Astrocyte of the cerebellum (primary cell): ENCODE measurements around the gene TNKS1BP1.
A peak's percentile ranks its signal among the peaks of the same experiment; 100 is the strongest.
"Not testable (repeated sequence)": the region's sequence is repeated elsewhere in the genome, so short reads cannot be mapped to it uniquely, and the experiment has no call there.

Source experiments
- DNase-seq: peaks from one replicate; pipeline ENCODE4 v3.0.0-alpha.2; 2011; ENCODE audit warnings: low read depth
- H3K4me3 ChIP-seq: 2 replicates; pipeline ENCODE4 v1.5.1; 2011; ENCODE audit warnings: mild to moderate bottlenecking, low read depth, low read length, moderate library complexity
- in situ Hi-C: cut with HindIII; loops from 2 replicates; pipeline ENCODE4 v1.10.0; 2017; ENCODE audit warnings: low sequenced_read_pairs
- TF ChIP-seq, protein P1 (sequence below): IDR thresholded peaks from 2 replicates; pipeline ENCODE4 v1.5.1; 2012; ENCODE audit warnings: low read length, low read depth, moderate library complexity, mild to moderate bottlenecking; ENCODE audit errors: missing control alignments

The TNKS1BP1 gene

DNA sequence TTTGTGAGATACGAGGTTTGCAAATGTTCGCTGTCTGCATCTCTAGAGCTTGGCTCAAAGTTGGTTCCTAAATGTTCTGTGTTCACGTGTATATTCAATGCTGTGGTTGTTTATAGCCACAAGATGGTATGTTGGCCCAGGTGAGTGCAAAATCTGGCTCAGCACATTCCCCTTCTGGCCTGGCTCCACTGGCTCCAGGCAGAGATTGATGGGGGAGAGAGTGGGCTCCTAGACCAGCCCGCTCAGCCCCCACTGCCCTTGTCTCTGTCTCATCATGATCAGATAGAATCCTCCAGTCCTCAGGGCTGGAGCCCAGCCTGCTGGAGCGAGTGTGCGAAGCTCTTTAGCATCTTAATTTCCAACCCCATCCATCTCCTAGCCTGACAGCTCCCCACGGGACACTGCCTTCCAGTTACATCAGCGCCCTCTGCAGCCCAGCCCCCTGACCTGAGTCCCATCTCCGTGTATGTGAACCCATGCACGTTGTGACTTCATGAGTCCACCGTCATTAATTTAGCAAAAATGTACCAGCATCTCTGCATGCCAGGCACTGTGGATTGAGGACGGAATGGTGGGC lies 15.4 kb upstream of the TNKS1BP1 start:
- in situ Hi-C loops, result no loop called here
- no peak for DNase-seq
- no peak overlapping the region for H3K4me3 ChIP-seq
- TF ChIP-seq, protein P1, sequence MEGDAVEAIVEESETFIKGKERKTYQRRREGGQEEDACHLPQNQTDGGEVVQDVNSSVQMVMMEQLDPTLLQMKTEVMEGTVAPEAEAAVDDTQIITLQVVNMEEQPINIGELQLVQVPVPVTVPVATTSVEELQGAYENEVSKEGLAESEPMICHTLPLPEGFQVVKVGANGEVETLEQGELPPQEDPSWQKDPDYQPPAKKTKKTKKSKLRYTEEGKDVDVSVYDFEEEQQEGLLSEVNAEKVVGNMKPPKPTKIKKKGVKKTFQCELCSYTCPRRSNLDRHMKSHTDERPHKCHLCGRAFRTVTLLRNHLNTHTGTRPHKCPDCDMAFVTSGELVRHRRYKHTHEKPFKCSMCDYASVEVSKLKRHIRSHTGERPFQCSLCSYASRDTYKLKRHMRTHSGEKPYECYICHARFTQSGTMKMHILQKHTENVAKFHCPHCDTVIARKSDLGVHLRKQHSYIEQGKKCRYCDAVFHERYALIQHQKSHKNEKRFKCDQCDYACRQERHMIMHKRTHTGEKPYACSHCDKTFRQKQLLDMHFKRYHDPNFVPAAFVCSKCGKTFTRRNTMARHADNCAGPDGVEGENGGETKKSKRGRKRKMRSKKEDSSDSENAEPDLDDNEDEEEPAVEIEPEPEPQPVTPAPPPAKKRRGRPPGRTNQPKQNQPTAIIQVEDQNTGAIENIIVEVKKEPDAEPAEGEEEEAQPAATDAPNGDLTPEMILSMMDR, result peak; percentile 33

- in situ Hi-C loops, result no loop called here
- no peak for DNase-seq
Observed at GRCh38 chr11:57339328-57339727, 14.6 kb upstream of the TNKS1BP1 start.

DNA sequence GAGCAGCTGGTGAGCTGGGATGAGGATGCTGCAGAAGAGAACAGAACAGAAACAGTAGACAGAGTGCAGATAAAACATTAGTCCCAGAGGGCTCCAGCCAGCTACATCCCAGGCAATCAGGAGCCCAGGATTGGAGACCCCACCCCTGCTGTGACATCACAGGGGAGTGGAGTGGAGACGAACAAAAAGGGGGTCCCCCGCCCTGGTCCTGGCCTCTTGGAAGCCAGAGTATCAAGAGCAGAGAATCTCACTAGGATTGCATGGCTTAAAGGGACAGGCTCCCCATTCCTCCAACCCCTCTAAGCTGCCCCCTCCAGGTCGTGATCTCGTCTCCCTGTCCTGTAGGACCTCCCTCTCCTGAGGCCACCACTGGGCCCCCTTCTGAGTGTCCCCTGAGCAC lies 13.4 kb upstream of the TNKS1BP1 start, which contains the start of gene P2RX3:
Gene P2RX3, plus strand, starts transcription at position 211 of the 400 bp plus-strand sequence. CDS start 199 bp downstream, outside the sequence.
- in situ Hi-C loops, result no loop called here
- no peak for DNase-seq
- TF ChIP-seq, protein P1, result no peak
- H3K4me3 ChIP-seq, result no peak within 1 kb of the TSS

More at GRCh38 chr11:57339328-57339727, 14.6 kb upstream of the TNKS1BP1 start:
- TF ChIP-seq, protein P1, result no peak
- no peak overlapping the region for H3K4me3 ChIP-seq

DNA sequence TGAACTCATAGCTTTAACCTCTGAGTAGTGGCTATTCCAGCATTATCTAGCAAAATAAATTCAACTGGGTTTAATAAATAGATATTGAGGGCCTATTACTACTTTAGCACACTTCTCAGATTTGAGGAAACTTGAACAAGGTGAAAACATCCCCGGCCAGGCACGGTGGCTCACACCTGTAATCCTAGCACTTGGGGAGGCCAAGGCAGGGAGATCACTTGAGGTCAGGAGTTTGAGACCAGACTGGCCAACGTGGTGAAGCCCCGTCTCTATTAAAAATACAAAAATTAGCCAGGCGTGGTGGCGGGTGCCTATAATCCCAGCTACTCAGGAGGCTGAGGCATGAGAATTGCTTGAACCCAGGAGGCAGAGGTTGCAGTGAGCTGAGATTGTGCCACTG lies 12.1 kb upstream of the TNKS1BP1 start:
- in situ Hi-C loops, result not testable (repeated sequence)

GRCh38 chr11:57336111-57336666 lies 11.4 kb upstream of the TNKS1BP1 start:
- peak overlapping the region; percentile 76 for H3K4me3 ChIP-seq
- in situ Hi-C loops, result no loop called here
- no peak for DNase-seq
- TF ChIP-seq, protein P1, result no peak

More for the DNA sequence above, 12.1 kb upstream of the TNKS1BP1 start:
- DNase-seq, H3K4me3 ChIP-seq: not testable (repeated sequence)

DNA sequence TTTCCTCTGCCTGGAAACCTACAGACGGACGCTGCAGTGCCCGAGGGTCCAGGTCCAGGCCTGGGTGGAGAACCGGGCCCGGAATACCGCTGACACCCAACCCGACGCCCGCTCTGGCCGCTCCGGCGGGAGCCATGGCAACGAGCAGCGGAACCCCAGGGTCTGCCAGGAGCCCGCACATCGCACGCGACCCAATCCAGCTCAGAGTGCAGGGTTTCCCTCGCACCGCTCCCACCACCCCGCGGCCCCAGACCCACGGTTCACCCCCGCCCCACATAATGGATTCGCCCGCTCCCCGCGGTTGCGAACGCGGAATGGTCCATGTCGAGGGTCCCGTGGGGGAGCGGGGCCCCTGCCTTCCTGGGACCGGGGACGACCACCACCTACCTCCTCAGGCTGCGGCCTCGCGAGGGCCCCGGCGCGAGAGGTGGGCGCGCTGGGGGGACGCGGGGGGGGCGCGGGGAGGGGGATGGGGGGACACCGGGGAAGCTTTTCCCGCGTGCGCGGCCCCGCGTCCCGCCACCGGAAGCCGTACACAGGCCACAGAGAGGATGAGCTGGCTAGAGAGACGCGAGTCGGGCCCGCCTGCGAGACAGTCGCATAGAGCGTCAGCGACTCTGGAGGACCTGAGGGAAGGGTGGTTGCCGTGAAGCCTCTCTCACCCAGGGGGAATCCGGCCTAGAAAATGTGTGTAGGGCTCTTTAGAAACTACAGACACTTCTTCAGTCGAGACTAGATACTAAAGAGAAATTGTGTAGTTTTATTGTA lies 10.8 kb upstream of the TNKS1BP1 start, which contains the start of gene SSRP1:
Gene SSRP1, minus strand, starts transcription at position 550 of the 768 bp plus-strand sequence. CDS start 771 bp downstream, outside the sequence.
- peak; percentile 51 for DNase-seq
- TF ChIP-seq, protein P1, result no peak
- in situ Hi-C loops, result no loop called here
- H3K4me3 ChIP-seq, result peak within 1 kb of the TSS; percentile 76

DNA sequence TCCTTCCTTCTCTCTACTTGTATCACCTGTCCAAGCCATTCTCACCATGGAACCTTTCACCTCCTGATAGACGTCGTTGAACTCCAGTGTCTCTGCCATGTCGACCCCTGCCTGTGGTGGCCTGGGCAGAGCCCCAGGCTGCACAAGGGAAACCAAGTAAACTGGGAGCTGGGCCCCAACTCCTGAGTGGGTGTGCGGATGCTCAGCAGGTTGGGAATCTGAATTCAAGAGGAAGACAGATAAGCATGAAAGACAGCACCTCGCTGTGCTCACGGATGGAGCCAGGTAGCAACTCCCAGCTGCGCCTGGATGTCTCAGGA lies 10.2 kb upstream of the TNKS1BP1 start:
- H3K4me3 ChIP-seq, result peak overlapping the region; percentile 76
- no peak for DNase-seq
- TF ChIP-seq, protein P1, result no peak
- in situ Hi-C loops, result no loop called here
